ENCODE results near the gene PM20D2. TPM values are rescaled to one million over a fixed set of nuclear protein-coding genes. Genes with fewer than 3 reads are reported as not detected.

The PM20D2 gene
- total RNA-seq, 2 experiments from 2014 or later = 5.2 to 5.3 TPM

DNA sequence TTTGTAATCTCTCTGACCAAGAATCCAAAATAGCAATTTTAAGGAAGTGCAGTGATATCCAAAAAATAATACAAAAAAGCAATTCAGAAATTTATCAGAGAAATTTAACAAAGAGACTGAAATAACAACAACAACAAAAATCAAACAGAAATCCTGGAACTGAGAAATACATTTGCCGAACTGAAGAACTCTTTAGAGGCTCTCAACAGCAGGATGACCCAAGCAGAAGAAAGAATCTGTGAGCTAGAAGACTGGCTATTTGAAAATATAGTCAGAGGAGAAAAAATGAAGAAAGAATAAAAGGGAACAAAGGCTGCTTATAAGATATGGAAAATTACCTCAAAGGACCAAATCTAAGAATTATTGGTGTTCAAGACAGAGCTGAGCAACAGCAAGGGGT lies 48.7 kb downstream of the PM20D2 start:
- CTCF ChIA-PET = no interaction called here
- Mint-ChIP-seq H3K4me3 (no peak overlapping the region), H3K27me3 (peaks cover 5% of the 10 kb centered on the region), H3K9me3 (peaks cover 13% of the 10 kb centered on the region), H3K27ac (no peak overlapping the region), H3K36me3 (ENCODE audit: low read depth) (no peaks in the 10 kb centered on the region), H3K4me1 (ENCODE audit: low read depth) (no peaks in the 10 kb centered on the region)
- H3K4me3 ChIP-seq (ENCODE audit: low read length) = no peak overlapping the region
- no peaks in the 10 kb centered on the region for H3K4me1 ChIP-seq (ENCODE audit: insufficient read depth, low read length)
- peaks cover 22 to 25% of the 10 kb centered on the region in 2 experiments for H3K9me3 ChIP-seq (ENCODE audit: control insufficient read depth in 1 of 2, insufficient read depth in 1 of 2, low read length in 2 of 2)
- POLR2A ChIA-PET = no interaction called here
- DNase-seq (no peak), ATAC-seq (ENCODE audit: poor library complexity) (no peak)
- intact Hi-C loops (cut with DNase I, micrococcal nuclease) = no loop called here
- no peaks in the 10 kb centered on the region for H3K36me3 ChIP-seq (ENCODE audit: insufficient read depth, low read length)
- H3K27ac ChIP-seq (ENCODE audit: low read depth in 1 of 2, low read length in 2 of 2) = no peak overlapping the region
- TF ChIP-seq, protein P1, sequence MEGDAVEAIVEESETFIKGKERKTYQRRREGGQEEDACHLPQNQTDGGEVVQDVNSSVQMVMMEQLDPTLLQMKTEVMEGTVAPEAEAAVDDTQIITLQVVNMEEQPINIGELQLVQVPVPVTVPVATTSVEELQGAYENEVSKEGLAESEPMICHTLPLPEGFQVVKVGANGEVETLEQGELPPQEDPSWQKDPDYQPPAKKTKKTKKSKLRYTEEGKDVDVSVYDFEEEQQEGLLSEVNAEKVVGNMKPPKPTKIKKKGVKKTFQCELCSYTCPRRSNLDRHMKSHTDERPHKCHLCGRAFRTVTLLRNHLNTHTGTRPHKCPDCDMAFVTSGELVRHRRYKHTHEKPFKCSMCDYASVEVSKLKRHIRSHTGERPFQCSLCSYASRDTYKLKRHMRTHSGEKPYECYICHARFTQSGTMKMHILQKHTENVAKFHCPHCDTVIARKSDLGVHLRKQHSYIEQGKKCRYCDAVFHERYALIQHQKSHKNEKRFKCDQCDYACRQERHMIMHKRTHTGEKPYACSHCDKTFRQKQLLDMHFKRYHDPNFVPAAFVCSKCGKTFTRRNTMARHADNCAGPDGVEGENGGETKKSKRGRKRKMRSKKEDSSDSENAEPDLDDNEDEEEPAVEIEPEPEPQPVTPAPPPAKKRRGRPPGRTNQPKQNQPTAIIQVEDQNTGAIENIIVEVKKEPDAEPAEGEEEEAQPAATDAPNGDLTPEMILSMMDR (IDR thresholded peaks at IDR 0.05) = no peak
- no peaks in the 10 kb centered on the region for H3K27me3 ChIP-seq (ENCODE audit: control insufficient read depth in 1 of 2, insufficient read depth in 2 of 2, low read length in 2 of 2)

DNA sequence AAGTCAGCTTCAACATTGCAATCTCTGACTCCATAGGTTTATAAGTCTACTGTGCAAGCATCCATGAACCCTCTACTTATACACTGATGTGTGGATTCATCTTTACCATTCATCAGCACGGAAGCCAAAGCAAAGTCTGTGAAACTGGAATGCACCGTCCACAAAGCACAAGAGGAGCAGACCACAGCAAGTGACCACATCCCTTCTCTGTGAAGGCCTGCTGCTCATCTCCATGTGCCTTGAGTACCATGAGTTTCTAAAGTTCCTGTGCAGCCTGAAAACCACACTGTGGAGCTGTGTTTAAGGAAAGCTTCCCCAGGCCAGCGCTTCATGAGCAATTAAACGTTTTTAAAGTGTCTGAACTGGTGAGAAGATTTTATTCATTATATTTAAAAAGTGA lies 51.3 kb downstream of the PM20D2 start:
- DNase-seq (no peak), ATAC-seq (ENCODE audit: poor library complexity) (no peak)
- intact Hi-C loops (cut with DNase I, micrococcal nuclease) = no loop called here
- no peaks in the 10 kb centered on the region for H3K36me3 Mint-ChIP-seq (ENCODE audit: low read depth)
- ChIA-PET POLR2A (no interaction called here), CTCF (no interaction called here)
- peaks cover 13% of the 10 kb centered on the region for H3K9me3 Mint-ChIP-seq
- peaks cover 5% of the 10 kb centered on the region for H3K27me3 Mint-ChIP-seq
- Histone ChIP-seq H3K4me1 (ENCODE audit: insufficient read depth, low read length) (no peaks in the 10 kb centered on the region), H3K27ac (ENCODE audit: low read depth in 1 of 2, low read length in 2 of 2) (no peak overlapping the region), H3K4me3 (ENCODE audit: low read length) (no peak overlapping the region), H3K36me3 (ENCODE audit: insufficient read depth, low read length) (no peaks in the 10 kb centered on the region), H3K27me3 (ENCODE audit: control insufficient read depth in 1 of 2, insufficient read depth in 2 of 2, low read length in 2 of 2) (no peaks in the 10 kb centered on the region), H3K9me3 (ENCODE audit: control insufficient read depth in 1 of 2, insufficient read depth in 1 of 2, low read length in 2 of 2) (peaks cover 18 to 25% of the 10 kb centered on the region in 2 experiments)
- no peak overlapping the region for H3K27ac Mint-ChIP-seq
- TF ChIP-seq, protein P1 (IDR thresholded peaks at IDR 0.05) = no peak
- H3K4me3 Mint-ChIP-seq = no peak overlapping the region
- no peaks in the 10 kb centered on the region for H3K4me1 Mint-ChIP-seq (ENCODE audit: low read depth)

DNA sequence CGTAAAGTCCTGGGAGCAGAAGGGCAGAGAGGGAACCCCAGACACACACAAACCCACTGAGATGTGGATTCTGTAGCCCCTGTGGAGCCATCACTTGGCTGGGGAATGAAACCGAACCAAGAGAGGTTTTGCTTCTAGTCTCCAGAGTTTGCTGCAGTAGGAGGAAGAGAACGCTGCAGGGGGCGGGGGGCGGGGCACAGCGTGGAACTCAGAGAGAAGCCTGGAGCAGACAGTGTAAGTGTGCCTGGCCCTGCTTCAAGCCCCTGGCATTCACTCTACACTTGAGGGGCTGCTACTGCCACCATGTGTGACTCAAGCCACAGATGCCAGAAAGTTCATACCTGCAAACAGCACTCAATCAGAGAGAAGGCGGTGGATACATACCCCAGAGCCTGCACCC lies 52.4 kb downstream of the PM20D2 start:
- H3K9me3 Mint-ChIP-seq = peaks cover 10% of the 10 kb centered on the region
- H3K36me3 ChIP-seq (ENCODE audit: insufficient read depth, low read length) = no peaks in the 10 kb centered on the region

More for the DNA sequence above, 52.4 kb downstream of the PM20D2 start:
- Mint-ChIP-seq H3K4me1 (ENCODE audit: low read depth) (no peaks in the 10 kb centered on the region), H3K4me3 (no peak overlapping the region), H3K36me3 (ENCODE audit: low read depth) (no peaks in the 10 kb centered on the region), H3K27me3 (no peaks in the 10 kb centered on the region), H3K27ac (no peak overlapping the region)
- intact Hi-C loops (cut with DNase I, micrococcal nuclease) = no loop called here
- ATAC-seq (ENCODE audit: poor library complexity) = no peak
- no peak for DNase-seq
- no peaks in the 10 kb centered on the region for H3K4me1 ChIP-seq (ENCODE audit: insufficient read depth, low read length)
- TF ChIP-seq, protein P1 (IDR thresholded peaks at IDR 0.05) = no peak
- ChIA-PET POLR2A (no interaction called here), CTCF (no interaction called here)
- no peaks in the 10 kb centered on the region for H3K27me3 ChIP-seq (ENCODE audit: control insufficient read depth in 1 of 2, insufficient read depth in 2 of 2, low read length in 2 of 2)
- peaks cover 18 to 25% of the 10 kb centered on the region in 2 experiments for H3K9me3 ChIP-seq (ENCODE audit: control insufficient read depth in 1 of 2, insufficient read depth in 1 of 2, low read length in 2 of 2)
- H3K27ac ChIP-seq (ENCODE audit: low read depth in 1 of 2, low read length in 2 of 2) = no peak overlapping the region
- H3K4me3 ChIP-seq (ENCODE audit: low read length) = no peak overlapping the region
